LNCaP clone FGC (cell line): Measurements from ENCODE around the gene FAM117B.

ENCODE experiments used
- DNase-seq: peaks from one replicate; pipeline ENCODE4 v3.0.0-alpha.2; 2011; ENCODE audit warnings: low read depth
- H3K4me3 ChIP-seq: 2 replicates; pipeline ENCODE4 v1.5.1; 2011; ENCODE audit warnings: mild to moderate bottlenecking, low read depth, low read length, control low read depth
- CTCF ChIP-seq: IDR thresholded peaks from 2 replicates; pipeline ENCODE4 v1.5.1; 2012; ENCODE audit warnings: mild to moderate bottlenecking; ENCODE audit not compliant: control insufficient read depth, insufficient read depth; ENCODE audit errors: extremely low read depth

The FAM117B gene

GRCh38 chr2:202679980-202680379 is 45.2 kb downstream of the FAM117B start:
- no peak for TF ChIP-seq CTCF
- no peak for DNase-seq
- no peak overlapping the region for H3K4me3 ChIP-seq

GRCh38 chr2:202680512-202680911 is 45.7 kb downstream of the FAM117B start:
- no peak overlapping the region for H3K4me3 ChIP-seq
- DNase-seq = no peak
- no peak for TF ChIP-seq CTCF

DNA sequence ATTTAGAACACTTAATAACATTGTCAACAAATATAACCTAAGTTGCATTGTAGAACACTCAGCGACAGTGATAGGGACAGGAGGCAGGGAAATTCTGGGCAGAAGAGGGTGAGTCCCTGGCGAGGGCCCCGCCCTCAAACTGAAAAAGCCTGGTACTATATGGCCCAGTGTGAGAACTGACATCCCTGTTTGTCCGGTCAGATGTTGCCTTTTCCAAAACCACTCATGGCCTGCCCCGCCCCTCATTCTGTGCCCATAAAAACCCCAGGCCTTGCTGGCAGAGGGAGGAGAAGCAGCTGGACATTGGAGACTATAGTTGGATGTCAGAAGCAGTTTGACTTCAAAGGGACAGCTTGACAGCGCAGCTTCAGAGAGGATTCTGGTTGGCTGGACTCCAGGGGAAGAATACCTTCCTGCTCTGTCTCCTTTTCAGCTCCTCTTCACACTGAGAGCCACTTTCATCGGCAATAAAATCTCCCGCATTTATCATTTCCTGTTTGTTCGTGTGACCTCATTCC is 47.0 kb downstream of the FAM117B start:
- H3K4me3 ChIP-seq = no peak overlapping the region
- no peak for TF ChIP-seq CTCF
- no peak for DNase-seq

GRCh38 chr2:202682274-202682673 is 47.5 kb downstream of the FAM117B start:
- no peak for DNase-seq
- no peak for TF ChIP-seq CTCF
- H3K4me3 ChIP-seq = no peak overlapping the region

- no peak overlapping the region for H3K4me3 ChIP-seq
- no peak for TF ChIP-seq CTCF
- no peak for DNase-seq
These were observed 52.5 kb downstream of the FAM117B start for GRCh38 chr2:202687276-202687675.

DNA sequence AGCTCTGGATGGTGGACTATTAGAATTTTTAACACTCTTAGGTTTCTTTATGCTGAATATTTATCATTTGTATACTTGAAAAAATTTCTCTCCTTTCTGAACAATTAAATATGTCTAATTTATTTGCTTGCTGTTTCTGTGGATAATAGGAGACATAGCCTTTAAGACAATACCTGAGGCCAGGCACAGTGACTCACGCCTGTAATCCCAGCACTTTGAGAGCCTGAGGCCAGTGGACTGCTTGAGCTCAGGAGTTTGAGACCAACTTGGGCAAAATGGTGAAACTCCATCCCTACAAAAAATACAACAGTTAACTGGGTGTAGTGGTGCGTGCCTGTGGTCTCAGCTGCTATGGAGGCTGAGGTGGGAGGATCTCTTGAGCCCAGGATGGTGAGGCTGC is 54.7 kb downstream of the FAM117B start:
- TF ChIP-seq CTCF = no peak
- DNase-seq = no peak
- H3K4me3 ChIP-seq = no peak overlapping the region

GRCh38 chr2:202689898-202690297 is 55.1 kb downstream of the FAM117B start:
- DNase-seq = no peak

More at GRCh38 chr2:202689898-202690297, 55.1 kb downstream of the FAM117B start:
- no peak for TF ChIP-seq CTCF
- H3K4me3 ChIP-seq = no peak overlapping the region
